PFSK-1 (cell line): Measurements from ENCODE around the gene ABHD12.

ENCODE experiments used
- FOXP2 ChIP-seq: optimal IDR thresholded peaks from 2 replicates; pipeline ENCODE3; 2011; ENCODE audit warnings: borderline replicate concordance, control low read depth, inconsistent platforms; ENCODE audit not compliant: insufficient read depth; ENCODE audit errors: extremely low read length, extremely low read depth
- POLR2AphosphoS5 ChIP-seq: IDR thresholded peaks from 2 replicates; pipeline ENCODE4 v1.6.1; 2012; ENCODE audit warnings: low read depth, mild to moderate bottlenecking, control low read depth, low read length, moderate library complexity
- REST ChIP-seq, 2 experiments: IDR thresholded peaks; 2 replicates each; pipeline versions ENCODE4 v1.6.1 to v1.8.0; 2011 to 2012; ENCODE audit warnings: low read depth in 2 of 2, low read length in 2 of 2, control low read depth in 1 of 2, inconsistent platforms in 1 of 2, mild to moderate bottlenecking in 1 of 2, moderate library complexity in 1 of 2; ENCODE audit not compliant: insufficient read depth in 1 of 2
- SIN3A ChIP-seq: IDR thresholded peaks from 2 replicates; pipeline ENCODE4 v1.6.1; 2012; ENCODE audit warnings: mild to moderate bottlenecking, low read length, moderate library complexity, borderline replicate concordance; ENCODE audit not compliant: insufficient read depth
- TAF1 ChIP-seq: IDR thresholded peaks from 2 replicates; pipeline ENCODE4 v1.6.1; 2012; ENCODE audit warnings: low read length, control low read depth, borderline replicate concordance; ENCODE audit not compliant: insufficient read depth

Gene ABHD12

GRCh38 chr20:25327521-25328235, 63.0 kb downstream of the ABHD12 start:
- TF ChIP-seq SIN3A (no peak), TAF1 (no peak), REST (IDR thresholded peaks at IDR 0.05; ENCODE audit: insufficient read depth in 1 of 2, low read depth in 2 of 2, low read length in 2 of 2) (no peak)

GRCh38 chr20:25325997-25326396, 64.6 kb downstream of the ABHD12 start:
- no peak for TF ChIP-seq SIN3A

GRCh38 chr20:25325073-25325472, 65.6 kb downstream of the ABHD12 start:
- no peak for TF ChIP-seq TAF1
- no peak for TF ChIP-seq POLR2AphosphoS5
- no peak for TF ChIP-seq REST (IDR thresholded peaks at IDR 0.05; ENCODE audit: insufficient read depth in 1 of 2, low read depth in 2 of 2, low read length in 2 of 2)
- TF ChIP-seq SIN3A = no peak
- TF ChIP-seq FOXP2 = no peak

- TF ChIP-seq POLR2AphosphoS5 (no peak), FOXP2 (no peak), REST (IDR thresholded peaks at IDR 0.05; ENCODE audit: insufficient read depth in 1 of 2, low read depth in 2 of 2, low read length in 2 of 2) (no peak), TAF1 (no peak), SIN3A (no peak)
Measured at GRCh38 chr20:25324412-25324811, 66.2 kb downstream of the ABHD12 start.

- TF ChIP-seq TAF1 = no peak
- TF ChIP-seq FOXP2 = no peak
- no peak for TF ChIP-seq POLR2AphosphoS5
- TF ChIP-seq REST (IDR thresholded peaks at IDR 0.05; ENCODE audit: insufficient read depth in 1 of 2, low read depth in 2 of 2, low read length in 2 of 2) = no peak
- TF ChIP-seq SIN3A = no peak
Measured at GRCh38 chr20:25323496-25324246, 67.0 kb downstream of the ABHD12 start.
